GM18868 (cell line): ENCODE results near the gene FETUB.
A peak's percentile ranks its signal among the peaks of the same experiment; 100 is the strongest.
"Not testable (repeated sequence)": the region's sequence is repeated elsewhere in the genome, so short reads cannot be mapped to it uniquely, and the experiment has no call there.

Experiments
- ATAC-seq: cut with Tn5 transposase; IDR thresholded peaks from one replicate; pipeline ENCODE4 v1.9.1; 2021; ENCODE audit warnings: mild to moderate bottlenecking, moderate library complexity; ENCODE audit not compliant: unreplicated experiment

FETUB gene

DNA sequence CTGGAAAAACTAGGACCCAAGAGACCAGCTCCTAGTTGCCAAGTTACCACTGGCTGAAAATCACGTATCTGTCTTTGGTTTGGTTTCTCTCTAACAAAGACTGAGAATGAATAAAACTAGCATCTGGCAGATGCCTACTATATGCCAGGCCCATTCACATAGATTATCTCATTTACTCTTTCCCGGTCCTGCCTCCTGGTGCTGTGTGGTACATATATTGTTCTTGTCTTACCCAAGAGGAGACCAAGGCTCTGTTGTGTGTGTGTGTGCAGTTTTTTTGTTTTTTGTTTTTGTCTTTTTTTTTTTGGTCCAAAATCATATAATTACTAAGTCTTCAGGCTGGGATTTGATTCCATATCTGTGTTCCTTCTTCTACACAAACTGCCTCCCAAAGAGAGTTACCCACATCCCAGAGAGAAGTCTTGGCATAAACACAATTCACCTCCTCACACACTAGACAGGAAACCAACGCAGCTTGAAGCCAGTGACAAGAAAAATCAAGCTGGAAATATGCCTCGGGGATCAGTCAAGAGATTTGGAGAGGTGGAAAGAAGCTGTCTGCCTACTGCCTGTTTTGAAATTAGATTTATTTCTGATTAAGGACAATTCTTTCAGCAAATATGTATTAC lies 26.4 kb upstream of the FETUB start:
- no peak for ATAC-seq

DNA sequence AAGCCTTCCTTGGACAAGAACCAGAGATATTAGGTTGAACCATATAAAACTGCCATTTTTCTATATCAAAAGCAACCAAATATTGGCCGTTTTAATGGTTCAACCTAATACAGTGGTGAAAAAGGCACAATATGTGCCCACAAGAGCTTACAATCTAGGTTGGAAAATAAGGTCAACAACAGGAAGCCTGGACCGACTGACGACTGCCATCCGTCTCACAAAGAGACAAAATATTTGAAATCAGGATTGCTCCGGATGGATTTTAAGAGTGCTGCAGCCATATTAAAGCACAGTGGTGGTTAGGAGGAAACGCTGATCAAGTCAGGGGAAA lies 26.0 kb upstream of the FETUB start:
- ATAC-seq, result no peak

DNA sequence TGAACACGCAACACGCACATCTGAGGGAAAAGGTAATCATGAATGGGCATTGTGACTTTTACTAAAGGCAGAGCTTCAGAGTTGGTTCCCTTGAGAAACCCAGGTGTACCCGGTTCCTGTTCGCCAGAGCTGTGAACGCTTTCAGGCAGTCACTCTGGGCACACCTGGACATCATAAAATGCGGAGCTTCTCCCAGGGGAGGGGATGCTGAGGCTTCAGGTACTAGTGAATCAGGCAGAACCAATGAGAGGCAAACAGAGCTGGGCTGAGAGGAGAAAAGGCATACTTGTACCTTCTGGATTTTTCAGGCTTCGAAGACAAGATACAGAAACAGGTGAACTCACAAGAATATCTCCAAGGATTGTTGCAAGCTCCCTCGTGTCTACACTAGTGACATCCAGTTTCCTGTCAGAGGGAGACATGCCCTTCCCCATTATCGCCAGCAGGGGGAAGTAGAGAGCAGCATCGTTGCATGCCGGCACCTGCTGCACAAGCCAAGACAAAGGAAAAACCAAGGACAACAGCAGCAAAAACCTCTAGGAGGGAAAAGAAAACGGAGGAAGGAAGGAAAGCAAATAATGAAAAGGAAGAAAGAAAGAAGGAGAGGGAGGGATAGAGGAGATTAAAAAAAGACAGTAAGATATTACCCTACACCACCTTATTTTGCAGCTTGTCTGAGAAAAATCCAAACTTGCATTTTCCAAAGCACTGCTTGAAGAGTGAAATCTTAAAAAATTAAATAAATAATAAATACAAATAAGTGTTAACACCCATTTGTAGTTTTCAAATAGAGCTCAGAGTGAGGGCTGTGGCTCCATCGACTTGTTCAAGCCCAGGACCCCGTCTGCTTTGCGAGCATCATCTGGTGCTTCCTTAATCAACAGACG lies 25.4 kb upstream of the FETUB start:
- peak; percentile 72 for ATAC-seq

DNA sequence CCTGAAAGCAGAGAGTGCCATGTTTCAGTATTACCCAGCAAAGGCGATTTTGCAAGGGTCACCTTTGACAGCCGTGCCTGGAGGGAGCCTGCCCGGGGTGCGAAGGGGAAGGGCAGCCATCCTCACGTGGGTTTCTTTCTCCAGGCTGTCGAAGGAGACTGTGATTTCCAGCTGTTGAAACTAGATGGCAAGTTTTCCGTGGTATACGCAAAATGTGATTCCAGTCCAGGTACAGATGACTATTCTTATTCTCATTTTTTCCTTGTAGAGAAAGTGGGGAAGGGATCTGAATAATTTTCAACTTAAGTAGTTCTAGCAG lies 23.9 kb upstream of the FETUB start:
- no peak for ATAC-seq

DNA sequence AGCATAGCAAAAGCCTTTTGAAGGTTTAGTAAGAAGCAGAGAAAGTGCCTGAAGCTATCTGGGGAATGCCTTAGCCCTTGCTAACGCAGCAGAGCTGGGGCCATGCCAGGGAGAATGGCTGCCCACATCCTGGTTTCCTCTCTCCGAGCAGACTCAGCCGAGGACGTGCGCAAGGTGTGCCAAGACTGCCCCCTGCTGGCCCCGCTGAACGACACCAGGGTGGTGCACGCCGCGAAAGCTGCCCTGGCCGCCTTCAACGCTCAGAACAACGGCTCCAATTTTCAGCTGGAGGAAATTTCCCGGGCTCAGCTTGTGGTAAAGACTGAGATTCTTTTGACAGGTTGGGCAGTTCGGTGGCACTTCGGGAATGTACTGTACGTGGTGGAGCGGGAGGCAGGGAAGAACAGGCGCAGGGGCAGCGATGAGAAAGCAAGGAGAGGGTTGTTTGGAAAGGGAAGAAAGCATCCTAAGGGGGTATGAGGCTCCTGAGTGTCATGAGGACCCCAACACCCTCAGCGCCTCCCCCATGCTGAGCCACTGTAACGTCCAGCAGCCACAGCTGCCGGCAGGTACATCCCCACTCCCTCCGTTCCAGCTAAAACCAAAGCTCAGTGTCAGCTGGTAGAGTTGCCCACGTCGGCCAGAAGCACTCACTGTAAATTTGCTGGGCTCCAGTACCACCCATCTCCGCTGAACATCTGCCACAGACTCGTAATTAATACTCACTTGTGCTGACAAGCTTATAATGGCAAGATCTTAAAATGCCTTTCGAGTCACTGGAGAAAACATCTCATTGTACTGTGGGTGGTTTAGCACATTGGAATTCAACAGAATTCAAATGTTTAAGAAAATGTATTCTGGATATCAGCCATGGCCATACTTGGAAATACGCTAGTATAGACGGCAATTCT lies 22.9 kb upstream of the FETUB start:
- peak; percentile 94 for ATAC-seq

DNA sequence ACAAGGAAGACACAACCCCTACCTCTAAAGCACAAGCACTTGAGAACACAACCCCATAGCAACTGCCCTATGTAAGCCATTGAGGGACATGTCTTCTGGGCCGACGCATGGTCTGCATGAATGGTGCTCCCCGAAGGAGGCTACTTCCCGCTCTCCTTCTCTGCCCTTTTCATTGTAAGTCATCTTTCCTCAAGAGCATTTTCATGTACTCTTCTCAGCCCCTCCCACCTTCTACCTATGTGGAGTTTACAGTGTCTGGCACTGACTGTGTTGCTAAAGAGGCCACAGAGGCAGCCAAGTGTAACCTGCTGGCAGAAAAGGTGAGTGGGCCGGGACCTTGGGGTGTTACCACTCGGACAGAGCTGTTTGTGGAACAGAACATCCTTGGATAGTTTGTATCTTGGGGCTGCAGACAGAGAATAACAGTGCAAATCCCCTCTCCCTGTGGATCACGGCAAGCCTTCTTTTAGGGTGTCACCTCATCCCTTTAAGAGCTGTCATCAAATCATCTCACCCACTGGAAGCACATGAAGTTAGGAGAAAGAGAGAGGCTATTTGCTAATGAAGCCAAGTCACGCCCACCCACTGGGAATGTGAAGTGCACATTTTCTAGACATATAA lies 21.8 kb upstream of the FETUB start:
- no peak for ATAC-seq

DNA sequence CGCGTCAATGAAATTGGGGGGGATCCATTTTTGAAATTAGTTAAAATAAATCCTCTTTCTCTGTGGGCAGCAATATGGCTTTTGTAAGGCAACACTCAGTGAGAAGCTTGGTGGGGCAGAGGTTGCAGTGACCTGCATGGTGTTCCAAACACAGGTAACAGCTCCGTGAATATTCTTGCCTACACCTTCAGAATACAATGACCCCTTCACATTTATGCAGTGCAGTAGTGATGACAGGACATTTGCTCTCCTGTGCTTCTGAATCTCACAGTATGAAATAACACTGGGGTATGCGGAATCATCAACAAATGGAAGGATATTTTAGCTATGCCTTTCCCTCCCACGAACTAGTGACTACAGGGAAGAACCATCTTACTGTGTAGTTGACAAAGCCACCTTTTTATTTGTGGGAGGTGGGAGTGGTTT lies 20.4 kb upstream of the FETUB start:
- no peak for ATAC-seq

DNA sequence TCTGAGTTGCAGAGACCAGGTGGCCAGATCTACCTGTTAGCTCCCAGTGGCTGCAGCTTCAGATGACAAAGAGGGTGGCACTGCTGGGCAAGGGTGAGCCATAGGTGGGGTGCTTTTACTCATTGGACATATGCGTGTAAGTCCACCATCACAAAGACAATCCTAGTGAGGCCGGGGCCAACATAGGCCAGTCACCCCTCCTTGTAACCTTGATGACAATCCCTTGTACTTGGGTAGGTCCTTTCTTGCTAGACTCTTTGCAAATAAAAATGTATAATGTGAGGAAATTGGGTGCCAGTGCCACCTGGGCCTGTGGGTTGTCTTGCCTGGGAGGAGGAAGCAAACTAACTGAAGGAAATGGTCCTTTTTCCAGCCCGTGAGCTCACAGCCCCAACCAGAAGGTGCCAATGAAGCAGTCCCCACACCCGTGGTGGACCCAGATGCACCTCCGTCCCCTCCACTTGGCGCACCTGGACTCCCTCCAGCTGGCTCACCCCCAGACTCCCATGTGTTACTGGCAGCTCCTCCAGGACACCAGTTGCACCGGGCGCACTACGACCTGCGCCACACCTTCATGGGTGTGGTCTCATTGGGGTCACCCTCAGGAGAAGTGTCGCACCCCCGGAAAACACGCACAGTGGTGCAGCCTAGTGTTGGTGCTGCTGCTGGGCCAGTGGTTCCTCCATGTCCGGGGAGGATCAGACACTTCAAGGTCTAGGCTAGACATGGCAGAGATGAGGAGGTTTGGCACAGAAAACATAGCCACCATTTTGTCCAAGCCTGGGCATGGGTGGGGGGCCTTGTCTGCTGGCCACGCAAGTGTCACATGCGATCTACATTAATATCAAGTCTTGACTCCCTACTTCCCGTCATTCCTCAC lies 19.7 kb upstream of the FETUB start:
- no peak for ATAC-seq

DNA sequence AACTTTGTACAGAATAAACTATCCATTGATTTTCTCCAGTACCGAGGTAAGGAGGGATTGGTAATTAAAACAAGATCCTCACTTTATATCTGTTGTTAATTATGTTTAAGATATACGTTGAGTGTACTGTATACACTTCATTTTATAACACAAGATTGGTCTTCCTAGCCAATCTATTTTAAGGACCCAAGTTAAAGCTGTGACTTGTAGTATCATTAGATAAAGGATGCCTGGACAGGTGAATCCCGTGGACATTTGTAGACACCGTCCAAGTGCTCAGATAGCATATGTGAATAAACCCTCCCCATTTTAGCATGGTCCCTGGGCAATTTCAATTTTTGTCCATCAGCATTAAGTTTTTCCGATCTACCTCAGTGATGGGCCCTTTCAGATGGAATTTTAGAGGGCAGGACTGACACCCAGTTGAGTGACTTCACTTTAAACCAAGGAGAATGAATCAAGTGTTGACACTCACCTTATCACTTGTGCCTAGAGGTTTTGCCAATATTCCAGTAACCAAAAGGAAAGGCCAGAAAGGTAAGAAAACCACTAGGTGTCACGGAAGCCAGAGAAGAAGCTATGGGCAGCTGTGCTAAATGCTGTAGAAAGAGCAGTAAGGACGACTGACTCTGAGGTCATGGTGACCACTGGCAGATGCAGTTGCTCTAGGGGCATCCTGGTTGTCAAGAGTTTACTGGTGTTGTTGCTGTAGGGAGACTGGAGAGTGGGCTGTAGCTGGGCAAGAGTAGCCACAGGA lies 18.1 kb upstream of the FETUB start:
- no peak for ATAC-seq

DNA sequence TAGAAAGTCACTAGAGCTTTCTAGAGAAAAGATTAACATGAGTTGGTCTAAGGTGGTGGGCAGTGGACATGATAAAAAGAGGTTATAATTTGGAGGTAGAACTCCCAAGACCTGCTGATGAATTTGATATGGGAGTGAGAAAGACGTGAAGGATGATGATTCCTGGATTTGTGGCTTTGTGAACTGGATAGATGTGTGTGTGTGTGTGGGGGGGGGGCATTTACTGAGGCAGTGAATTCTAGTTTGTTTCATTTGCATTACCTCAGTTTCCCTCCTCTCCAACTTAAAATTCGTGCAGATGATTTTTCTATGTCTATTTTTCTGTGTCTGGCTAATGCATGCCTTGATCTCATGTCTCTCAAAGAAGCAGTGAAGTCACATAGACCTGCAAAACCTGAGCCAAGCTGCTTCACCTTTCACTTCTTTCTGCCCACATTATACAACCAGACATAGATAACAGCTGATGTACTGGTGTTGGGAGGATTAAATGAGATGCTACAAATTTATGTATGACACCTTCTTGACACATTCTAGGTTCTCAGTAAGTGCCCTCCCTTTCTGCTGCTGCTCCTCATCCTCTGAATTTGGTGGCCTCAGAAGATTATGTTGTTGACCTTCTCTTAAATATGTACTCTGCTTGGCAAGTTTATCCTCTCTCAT lies 17.4 kb upstream of the FETUB start:
- ATAC-seq, result no peak

DNA sequence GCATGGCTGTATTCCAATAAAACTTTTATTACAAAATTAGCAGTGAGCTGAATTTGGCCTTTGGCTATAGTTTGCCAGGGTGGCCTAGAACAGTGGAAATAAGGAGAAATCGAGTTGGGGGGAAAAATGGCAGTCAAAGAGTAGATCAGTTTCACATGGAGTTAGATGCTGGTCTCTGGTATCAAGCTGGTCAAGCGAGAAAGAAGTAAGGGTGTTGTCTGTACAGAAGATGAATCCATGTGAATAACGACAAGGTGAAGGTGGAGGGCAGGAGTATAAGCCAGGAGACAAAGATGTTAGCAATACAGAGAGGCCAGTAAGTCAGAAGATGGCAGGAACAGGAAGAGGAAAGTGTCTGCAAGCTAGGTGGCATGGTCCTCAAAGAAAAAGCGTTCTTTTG lies 15.6 kb upstream of the FETUB start:
- ATAC-seq, result no peak

DNA sequence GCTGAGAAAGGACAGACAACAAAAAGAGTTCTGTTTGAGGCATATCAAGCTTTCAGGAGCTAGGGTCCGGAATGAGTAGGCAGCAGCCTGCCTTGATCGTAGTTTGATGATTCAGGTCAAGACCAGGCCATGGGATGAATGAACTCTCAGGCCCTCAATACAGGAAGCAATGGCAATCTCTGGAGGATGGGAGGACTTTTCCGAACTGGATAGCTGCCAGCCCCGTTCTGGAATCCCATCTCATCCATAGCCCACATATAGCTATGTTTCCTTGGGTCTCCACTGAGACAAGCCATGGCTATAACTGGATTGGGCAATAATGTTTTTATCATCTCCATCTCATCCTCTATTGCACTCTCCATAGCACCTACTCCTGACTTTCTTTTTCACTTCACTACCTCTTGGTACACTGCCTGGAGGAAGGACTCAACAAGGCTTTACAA lies 14.6 kb upstream of the FETUB start:
- ATAC-seq, result no peak

DNA sequence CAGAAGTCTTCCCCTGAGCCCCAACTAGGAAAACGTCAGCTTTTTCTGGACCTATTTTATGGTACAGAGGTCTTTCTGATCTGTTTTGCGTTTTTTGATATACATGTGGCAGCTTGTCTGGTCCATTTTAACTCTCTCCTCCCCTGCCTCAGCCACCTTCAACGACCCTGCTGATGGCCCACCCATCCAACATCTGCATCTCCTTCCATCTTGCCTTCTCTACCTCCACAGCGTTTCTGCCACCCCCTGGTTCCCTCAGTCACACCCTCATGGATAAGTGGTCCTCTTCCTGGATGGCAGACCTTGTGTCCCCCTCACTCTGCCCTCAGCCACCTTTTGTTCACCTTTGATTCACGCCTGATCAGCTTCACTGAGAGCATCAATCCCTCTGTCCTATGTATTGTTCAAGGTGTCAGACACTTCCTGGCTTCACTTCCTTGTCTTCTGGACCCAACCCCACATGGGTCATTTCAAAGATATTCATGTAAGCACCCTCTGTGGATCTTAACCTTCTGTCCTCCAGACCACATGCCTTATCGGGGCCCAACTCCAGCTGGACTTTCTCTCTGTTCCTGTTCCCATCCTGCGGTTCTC lies 13.8 kb upstream of the FETUB start:
- ATAC-seq, result no peak

DNA sequence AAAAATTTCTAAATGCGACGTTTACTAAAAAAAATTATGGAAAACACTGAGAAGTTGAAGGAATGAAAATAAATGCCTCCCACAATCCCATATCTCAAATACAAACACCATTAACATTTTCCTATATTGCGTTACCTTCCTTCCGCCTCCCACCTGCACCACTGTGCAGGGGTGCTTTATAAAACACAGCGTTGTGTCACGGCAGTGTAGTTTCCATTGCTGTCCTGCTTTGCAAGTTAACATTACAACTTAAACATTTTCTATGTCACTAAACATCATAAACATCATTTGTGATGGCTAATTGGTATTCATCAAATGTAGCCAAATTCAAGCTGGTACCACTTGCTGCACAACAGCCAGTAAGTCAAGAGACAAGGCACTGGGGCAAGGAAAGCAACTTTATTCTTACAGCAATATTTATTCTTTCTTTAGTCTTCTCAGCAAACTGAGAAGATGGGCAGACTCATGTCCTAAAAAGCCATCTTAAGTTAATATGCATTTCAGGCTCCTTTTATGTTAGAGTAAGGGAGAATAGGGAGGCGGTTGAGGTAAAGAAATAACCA lies 12.3 kb upstream of the FETUB start:
- ATAC-seq, result no peak

DNA sequence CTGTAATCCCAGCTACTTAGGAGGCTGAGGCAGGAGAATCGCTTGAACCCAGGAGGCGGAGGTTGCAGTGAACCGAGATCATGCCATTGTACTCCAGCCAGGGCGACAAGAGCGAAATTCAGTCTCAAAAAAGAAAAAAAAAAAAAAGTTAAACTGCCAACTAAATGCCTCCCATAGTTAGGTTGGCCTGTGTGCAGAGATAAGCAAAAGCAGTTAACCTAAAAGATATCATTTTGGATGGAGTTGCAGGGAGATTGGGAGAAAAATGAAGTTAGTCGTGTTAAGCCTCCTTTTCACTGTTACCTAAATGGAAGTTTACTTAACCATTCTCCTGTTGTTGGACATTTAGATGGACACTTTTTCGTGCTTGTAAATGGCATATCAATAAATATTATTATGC lies 11.4 kb upstream of the FETUB start:
- no peak for ATAC-seq

DNA sequence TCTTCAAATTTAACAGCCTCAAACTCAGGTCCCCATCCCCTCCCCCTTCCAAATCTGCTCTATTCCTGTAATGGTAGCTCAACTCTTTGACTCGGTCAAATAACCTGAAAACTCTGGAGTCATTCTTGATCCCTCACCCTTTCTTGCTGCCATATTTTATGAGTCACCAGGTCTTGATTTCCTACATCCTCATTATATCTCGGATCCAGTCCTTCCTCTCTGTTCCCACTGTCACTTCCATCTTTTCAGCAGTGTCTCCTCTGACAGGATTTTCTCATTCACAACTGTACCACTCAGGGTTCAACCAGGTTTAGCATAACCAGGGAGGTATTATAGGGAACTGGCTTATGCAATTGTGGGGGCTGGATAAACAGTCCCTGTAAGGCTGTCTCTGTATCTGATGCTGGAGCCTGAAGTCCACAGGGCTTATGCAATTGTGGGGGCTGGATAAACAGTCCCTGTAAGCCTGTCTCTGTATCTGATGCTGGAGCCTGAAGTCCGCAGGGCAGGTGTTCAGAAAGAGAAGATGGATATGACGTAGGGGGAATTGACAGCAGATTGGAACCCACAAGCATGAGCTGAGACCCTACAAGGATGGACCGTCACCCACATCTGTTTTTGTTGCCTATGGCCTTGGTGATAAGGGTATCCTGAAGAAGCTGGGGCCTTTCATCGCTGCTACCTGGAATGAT lies 9.1 kb upstream of the FETUB start:
- ATAC-seq, result no peak

DNA sequence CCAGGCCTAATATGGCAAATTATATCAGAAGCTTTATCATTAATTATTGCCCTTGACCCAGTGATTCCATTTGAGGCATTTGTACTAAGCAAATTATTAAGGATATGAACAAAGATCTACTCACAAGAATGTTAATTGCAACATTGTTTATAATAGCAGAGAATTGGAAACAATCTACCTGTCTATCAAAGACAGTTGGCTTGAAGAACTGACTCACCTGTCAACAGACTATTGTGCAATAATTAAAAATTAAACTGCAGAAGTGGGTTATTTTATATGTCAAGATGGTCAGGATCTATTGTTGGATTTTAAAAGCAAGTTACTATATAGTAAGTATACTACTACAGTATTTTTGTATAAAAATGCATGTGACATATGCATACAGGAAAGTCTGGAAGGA lies 6.7 kb upstream of the FETUB start:
- no peak for ATAC-seq

DNA sequence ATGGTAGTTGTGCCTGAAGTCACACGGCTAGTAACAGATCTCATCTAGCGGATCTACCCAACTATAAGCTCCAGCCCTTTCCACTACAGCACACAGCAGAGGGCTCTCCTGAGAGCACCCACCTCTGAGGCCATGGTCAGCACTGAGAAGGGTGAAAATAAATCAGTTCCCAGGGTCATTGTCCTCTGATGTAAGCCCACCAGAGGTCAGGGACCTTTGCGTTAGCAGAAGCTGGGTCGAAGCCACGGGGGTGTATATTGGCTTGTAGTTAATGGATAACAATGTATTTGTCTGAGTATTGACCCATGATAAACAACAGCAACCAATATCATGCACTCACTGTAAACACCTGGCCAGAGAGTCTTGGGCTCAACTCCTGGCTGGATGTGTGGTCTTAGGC lies 6.0 kb upstream of the FETUB start:
- ATAC-seq, result not testable (repeated sequence)
